GM12872 (cell line): ENCODE measurements around the gene PIGQ.

Experiments
- CTCF ChIP-seq: IDR thresholded peaks from 3 replicates; pipeline ENCODE4 v1.5.1; 2011; ENCODE audit warnings: low read depth, mild to moderate bottlenecking, low read length, moderate library complexity; ENCODE audit not compliant: insufficient read depth

The PIGQ gene

DNA sequence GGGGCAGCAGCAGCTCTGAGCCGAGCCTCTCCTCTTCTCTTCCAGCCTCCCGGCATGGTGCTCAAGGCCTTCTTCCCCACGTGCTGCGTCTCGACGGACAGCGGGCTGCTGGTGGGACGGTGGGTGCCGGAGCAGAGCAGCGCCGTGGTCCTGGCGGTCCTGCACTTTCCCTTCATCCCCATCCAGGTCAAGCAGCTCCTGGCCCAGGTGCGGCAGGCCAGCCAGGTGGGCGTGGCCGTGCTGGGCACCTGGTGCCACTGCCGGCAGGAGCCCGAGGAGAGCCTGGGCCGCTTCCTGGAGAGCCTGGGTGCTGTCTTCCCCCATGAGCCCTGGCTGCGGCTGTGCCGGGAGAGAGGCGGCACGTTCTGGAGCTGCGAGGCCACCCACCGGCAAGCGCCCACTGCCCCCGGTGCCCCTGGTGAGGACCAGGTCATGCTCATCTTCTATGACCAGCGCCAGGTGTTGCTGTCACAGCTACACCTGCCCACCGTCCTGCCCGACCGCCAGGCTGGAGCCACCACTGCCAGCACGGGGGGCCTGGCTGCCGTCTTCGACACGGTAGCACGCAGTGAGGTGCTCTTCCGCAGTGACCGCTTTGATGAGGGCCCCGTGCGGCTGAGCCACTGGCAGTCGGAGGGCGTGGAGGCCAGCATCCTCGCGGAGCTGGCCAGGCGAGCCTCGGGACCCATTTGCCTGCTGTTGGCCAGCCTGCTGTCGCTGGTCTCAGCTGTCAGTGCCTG is 4.4 kb downstream of the PIGQ start:
- no peak for TF ChIP-seq CTCF

DNA sequence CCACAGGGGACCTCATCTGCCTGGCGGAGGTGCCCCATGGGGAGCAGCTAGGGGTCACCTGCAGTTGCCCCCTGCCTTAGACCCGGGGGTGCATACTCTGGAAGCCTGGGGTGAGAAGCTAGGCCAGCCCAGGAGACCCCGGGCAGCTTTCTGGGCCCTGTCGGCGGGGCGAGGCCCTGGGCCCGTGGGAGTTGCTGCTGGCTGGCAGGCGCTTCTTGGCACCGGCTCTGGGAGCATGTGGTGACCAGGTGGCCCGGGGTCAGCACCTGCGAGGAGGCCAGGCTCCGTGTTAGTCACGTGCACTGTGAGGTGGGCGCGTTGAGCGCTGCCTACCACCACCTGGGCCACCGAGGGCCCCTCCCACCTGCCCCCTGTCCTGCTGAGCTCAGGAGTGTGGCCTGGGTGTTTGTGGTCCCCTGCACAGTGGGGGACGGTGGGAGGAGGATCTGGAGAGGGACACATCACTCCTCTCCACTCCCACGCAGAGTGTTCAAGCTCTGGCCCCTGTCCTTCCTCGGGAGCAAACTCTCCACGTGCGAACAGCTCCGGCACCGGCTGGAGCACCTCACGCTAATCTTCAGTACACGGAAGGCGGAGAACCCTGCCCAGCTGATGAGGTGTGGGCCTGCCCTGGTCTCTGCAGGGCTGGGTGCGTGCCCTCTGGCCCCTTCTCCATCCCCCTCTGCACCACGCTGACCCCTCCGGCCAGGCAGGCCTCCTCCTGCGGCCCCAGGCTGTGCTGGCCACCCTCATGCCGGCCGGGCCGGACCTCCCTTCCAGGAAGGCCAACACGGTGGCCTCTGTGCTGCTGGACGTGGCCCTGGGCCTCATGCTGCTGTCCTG is 5.8 kb downstream of the PIGQ start:
- no peak for TF ChIP-seq CTCF

GRCh38 chr16:576197-576822 is 6.5 kb downstream of the PIGQ start:
- TF ChIP-seq CTCF, result no peak

- TF ChIP-seq CTCF, result no peak
Measured at GRCh38 chr16:576823-577201, 7.0 kb downstream of the PIGQ start.

- TF ChIP-seq CTCF, result no peak
Measured at GRCh38 chr16:577796-578195, 8.0 kb downstream of the PIGQ start.

- TF ChIP-seq CTCF, result no peak
Measured at GRCh38 chr16:578232-578869, 8.6 kb downstream of the PIGQ start.

DNA sequence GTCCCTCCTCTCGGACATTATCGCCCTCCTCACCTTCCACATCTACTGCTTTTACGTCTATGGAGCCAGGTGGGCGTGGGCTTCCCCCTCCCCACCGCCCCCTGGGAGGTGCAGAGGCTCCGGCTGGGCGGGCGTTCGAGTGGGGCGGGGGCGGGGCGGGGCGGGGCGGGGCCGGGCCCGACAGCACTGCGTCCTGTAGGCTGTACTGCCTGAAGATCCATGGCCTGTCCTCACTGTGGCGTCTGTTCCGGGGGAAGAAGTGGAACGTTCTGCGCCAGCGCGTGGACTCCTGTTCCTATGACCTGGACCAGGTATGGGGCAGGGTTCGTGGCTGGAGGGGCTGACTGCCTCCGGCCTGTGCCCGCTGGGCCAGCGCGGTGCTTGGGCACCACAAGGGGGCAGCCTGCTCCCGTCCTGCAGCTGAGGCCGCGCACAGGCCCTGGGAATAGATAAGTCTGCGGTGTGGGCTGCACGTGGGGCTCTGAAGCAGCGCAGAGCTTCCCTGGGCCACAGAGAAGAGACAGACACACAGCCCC is 9.2 kb downstream of the PIGQ start:
- TF ChIP-seq CTCF, result peak; percentile 91
